KMS-11 (cell line): ENCODE results near the gene UPB1.

ENCODE experiments used
- H2AFZ ChIP-seq: fragments of 200-600 bp; sonication (generic); 2 replicates; pipeline ENCODE4 v1.6.1; 2016; ENCODE audit warnings: antibody characterized with exemption, mixed run types, low read depth
- H3K27ac ChIP-seq: fragments of 200-600 bp; sonication (generic); 2 replicates; pipeline ENCODE4 v1.6.1; 2016; ENCODE audit warnings: mild to moderate bottlenecking, mixed run types
- H3K27me3 ChIP-seq: fragments of 200-600 bp; sonication (generic); 2 replicates; pipeline ENCODE4 v1.6.1; 2017; ENCODE audit warnings: mild to moderate bottlenecking, low read depth, mixed run types, moderate library complexity; ENCODE audit not compliant: insufficient read depth
- H3K36me3 ChIP-seq: fragments of 200-600 bp; sonication (generic); 2 replicates; pipeline ENCODE4 v1.6.1; 2017; ENCODE audit warnings: mild to moderate bottlenecking, mixed run types; ENCODE audit not compliant: insufficient read depth
- H3K4me1 ChIP-seq: fragments of 200-600 bp; sonication (generic); 2 replicates; pipeline ENCODE4 v1.6.1; 2016; ENCODE audit warnings: mild to moderate bottlenecking, low read depth, mixed run types; ENCODE audit not compliant: poor library complexity, severe bottlenecking
- H3K4me2 ChIP-seq: fragments of 200-600 bp; sonication (generic); 2 replicates; pipeline ENCODE4 v1.7.0; 2016; ENCODE audit warnings: mild to moderate bottlenecking, mixed run types
- H3K4me3 ChIP-seq: fragments of 200-600 bp; sonication (generic); IDR thresholded peaks from 2 replicates; pipeline ENCODE4 v1.6.1; 2017; ENCODE audit warnings: low read depth, low read length, mixed read lengths; ENCODE audit not compliant: insufficient read depth
- H3K79me2 ChIP-seq: fragments of 200-600 bp; sonication (generic); 2 replicates; pipeline ENCODE4 v1.6.1; 2016; ENCODE audit warnings: low read depth, mixed run types; ENCODE audit not compliant: insufficient read depth
- H3K9ac ChIP-seq: fragments of 200-600 bp; sonication (generic); 2 replicates; pipeline ENCODE4 v1.6.1; 2016; ENCODE audit warnings: mild to moderate bottlenecking, mixed run types
- H4K20me1 ChIP-seq: fragments of 200-600 bp; sonication (generic); 2 replicates; pipeline ENCODE4 v1.6.1; 2016; ENCODE audit warnings: mild to moderate bottlenecking, mixed run types; ENCODE audit not compliant: insufficient read depth
- CTCF ChIP-seq: fragments of 200-600 bp; sonication (generic); conservative IDR thresholded peaks from 2 replicates; pipeline ENCODE4 v1.6.1; 2017; ENCODE audit warnings: low read depth, mild to moderate bottlenecking, antibody characterized with exemption, low read length, moderate library complexity, mixed read lengths

The UPB1 gene

GRCh38 chr22:24494528-24495364, at the start of gene UPB1:
Gene UPB1 (plus strand): TSS chr22:24495332. CDS start chr22:24495404, 72 bp downstream.
- Histone ChIP-seq H3K4me2 (no peak within 1 kb of the TSS), H3K79me2 (no peaks in the 10 kb centered on the region), H3K27ac (no peak within 1 kb of the TSS), H4K20me1 (no peaks in the 10 kb centered on the region), H3K4me1 (peaks cover 29% of the 10 kb centered on the region), H3K4me3 (no peak within 1 kb of the TSS), H3K27me3 (no peaks in the 10 kb centered on the region), H3K9ac (no peak within 1 kb of the TSS), H2AFZ (no peak within 1 kb of the TSS), H3K36me3 (no peaks in the 10 kb centered on the region)
- no peak for TF ChIP-seq CTCF

GRCh38 chr22:24445481-24446259, 49.5 kb upstream of the UPB1 start:
- H2AFZ ChIP-seq: no peak overlapping the region
- H3K4me1 ChIP-seq: no peaks in the 10 kb centered on the region
- H3K79me2 ChIP-seq: no peaks in the 10 kb centered on the region
- TF ChIP-seq CTCF: no peak
- H3K4me2 ChIP-seq: no peak overlapping the region
- no peak overlapping the region for H3K9ac ChIP-seq
- H3K27me3 ChIP-seq: no peaks in the 10 kb centered on the region
- no peak overlapping the region for H3K4me3 ChIP-seq
- no peak overlapping the region for H3K27ac ChIP-seq
- H4K20me1 ChIP-seq: no peaks in the 10 kb centered on the region
- H3K36me3 ChIP-seq: no peaks in the 10 kb centered on the region

GRCh38 chr22:24446260-24446611, 48.9 kb upstream of the UPB1 start:
- no peaks in the 10 kb centered on the region for H3K36me3 ChIP-seq
- H3K27ac ChIP-seq: no peak overlapping the region
- no peaks in the 10 kb centered on the region for H3K4me1 ChIP-seq
- TF ChIP-seq CTCF: no peak
- H3K27me3 ChIP-seq: no peaks in the 10 kb centered on the region
- no peak overlapping the region for H2AFZ ChIP-seq
- H3K4me2 ChIP-seq: no peak overlapping the region
- H3K79me2 ChIP-seq: no peaks in the 10 kb centered on the region
- no peaks in the 10 kb centered on the region for H4K20me1 ChIP-seq
- H3K9ac ChIP-seq: no peak overlapping the region
- no peak overlapping the region for H3K4me3 ChIP-seq

- H3K27me3 ChIP-seq: no peaks in the 10 kb centered on the region
- peaks cover 8% of the 10 kb centered on the region for H3K4me1 ChIP-seq
- TF ChIP-seq CTCF: no peak
- H3K4me2 ChIP-seq: no peak overlapping the region
- H3K36me3 ChIP-seq: no peaks in the 10 kb centered on the region
- no peak overlapping the region for H2AFZ ChIP-seq
- H3K79me2 ChIP-seq: no peaks in the 10 kb centered on the region
- no peak overlapping the region for H3K27ac ChIP-seq
- H3K9ac ChIP-seq: no peak overlapping the region
- H4K20me1 ChIP-seq: no peaks in the 10 kb centered on the region
- no peak overlapping the region for H3K4me3 ChIP-seq
These were observed 44.5 kb upstream of the UPB1 start for GRCh38 chr22:24450610-24451009.
